MM.1S (cell line): ENCODE data around the gene CERT1.

Experiments
- EZH2 ChIP-seq: fragments of 300-600 bp; sonication (generic); optimal IDR thresholded peaks from 2 replicates; pipeline ENCODE3; 2017; ENCODE audit warnings: low read depth, mild to moderate bottlenecking, antibody characterized with exemption, low read length, mixed read lengths
- EZH2phosphoT487 ChIP-seq: fragments of 300-600 bp; sonication (generic); IDR thresholded peaks from 2 replicates; pipeline ENCODE4 v1.6.1; 2018; ENCODE audit warnings: antibody characterized with exemption, low read length
- TF ChIP-seq, protein P1 (sequence below): fragments of 300-600 bp; sonication (generic); IDR thresholded peaks from 2 replicates; pipeline ENCODE4 v1.5.1; 2016; ENCODE audit warnings: antibody characterized with exemption, low read length, mixed read lengths

DNA sequence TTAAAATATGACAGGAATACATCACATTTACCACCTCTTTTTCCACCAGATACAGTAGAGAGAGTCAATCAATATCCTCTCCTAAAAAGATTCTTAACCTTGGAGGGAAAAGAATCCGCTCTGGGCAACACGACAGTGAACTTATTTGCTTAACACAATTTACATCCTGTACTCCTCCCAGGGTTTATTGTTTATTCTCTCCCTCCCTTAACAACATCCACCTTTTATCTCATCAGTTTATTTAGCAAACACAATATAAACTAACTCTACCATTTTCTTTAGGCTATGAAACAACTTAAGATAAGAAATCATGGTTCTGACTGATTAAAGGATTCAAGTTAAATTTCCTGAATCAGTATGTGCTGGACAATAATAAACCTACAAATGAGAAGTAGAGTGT is 50.9 kb downstream of the CERT1 start:
- no peak for TF ChIP-seq EZH2
- TF ChIP-seq, protein P1, sequence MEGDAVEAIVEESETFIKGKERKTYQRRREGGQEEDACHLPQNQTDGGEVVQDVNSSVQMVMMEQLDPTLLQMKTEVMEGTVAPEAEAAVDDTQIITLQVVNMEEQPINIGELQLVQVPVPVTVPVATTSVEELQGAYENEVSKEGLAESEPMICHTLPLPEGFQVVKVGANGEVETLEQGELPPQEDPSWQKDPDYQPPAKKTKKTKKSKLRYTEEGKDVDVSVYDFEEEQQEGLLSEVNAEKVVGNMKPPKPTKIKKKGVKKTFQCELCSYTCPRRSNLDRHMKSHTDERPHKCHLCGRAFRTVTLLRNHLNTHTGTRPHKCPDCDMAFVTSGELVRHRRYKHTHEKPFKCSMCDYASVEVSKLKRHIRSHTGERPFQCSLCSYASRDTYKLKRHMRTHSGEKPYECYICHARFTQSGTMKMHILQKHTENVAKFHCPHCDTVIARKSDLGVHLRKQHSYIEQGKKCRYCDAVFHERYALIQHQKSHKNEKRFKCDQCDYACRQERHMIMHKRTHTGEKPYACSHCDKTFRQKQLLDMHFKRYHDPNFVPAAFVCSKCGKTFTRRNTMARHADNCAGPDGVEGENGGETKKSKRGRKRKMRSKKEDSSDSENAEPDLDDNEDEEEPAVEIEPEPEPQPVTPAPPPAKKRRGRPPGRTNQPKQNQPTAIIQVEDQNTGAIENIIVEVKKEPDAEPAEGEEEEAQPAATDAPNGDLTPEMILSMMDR: no peak
- no peak for TF ChIP-seq EZH2phosphoT487
